Testis (tissue), 3 donors: ENCODE results near the gene TMCC3. TPM values are rescaled to one million over a fixed set of nuclear protein-coding genes. Genes with fewer than 3 reads are reported as not detected.

Source experiments
- DNase-seq: peaks from one replicate; pipeline ENCODE4 v3.0.0-alpha.2; 2019
- H3K27ac ChIP-seq, 2 donors: fragments of 200-600 bp; sonication (generic); one replicate each; pipeline ENCODE4 v1.5.1; 2019
- H3K27me3 ChIP-seq: fragments of 200-600 bp; sonication (generic); one replicate; pipeline ENCODE4 v1.5.1; 2019
- H3K36me3 ChIP-seq: fragments of 200-600 bp; sonication (generic); one replicate; pipeline ENCODE4 v1.5.1; 2017; ENCODE audit warnings: low read depth; ENCODE audit errors: missing control alignments
- H3K4me1 ChIP-seq: fragments of 200-600 bp; sonication (generic); one replicate; pipeline ENCODE4 v1.5.1; 2019
- H3K4me3 ChIP-seq, 2 donors: fragments of 200-600 bp; sonication (generic); one replicate each; pipeline ENCODE4 v1.5.1; 2017 to 2019
- H3K9me3 ChIP-seq: fragments of 200-600 bp; sonication (generic); one replicate; pipeline ENCODE4 v1.5.1; 2017
- POLR2A ChIP-seq: fragments of 450-650 bp; IDR thresholded peaks from one replicate; pipeline ENCODE4 v1.6.1; 2017; ENCODE audit warnings: antibody characterized with exemption, mild to moderate bottlenecking, moderate library complexity
- WGBS, 2 donors: methylation state at CpG; one replicate each; pipeline ENCODE4 v1.1.5; 2018; 5-methylcytosine and 5-hydroxymethylcytosine counted together
- intact Hi-C: fragments of 100-400 bp; cut with DNase I; formaldehyde crosslinking; loops from one replicate; pipeline ENCODE4 v1.15.1; 2023; ENCODE audit warnings: low total_unique reads
- polyA plus RNA-seq: library from polyadenylated mRNA; stranded (reverse); fragments of 350-450 nt; fragmentation: Illumina TruSeq; extraction: RNeasy Lipid Tissue Mini Kit (QIAGEN cat#74804); gene quantifications from one replicate; pipeline ENCODE4 v1.2.3, GENCODE V29; 2014; ENCODE audit warnings: low read depth, low replicate concordance; ENCODE audit not compliant: insufficient read depth
- total RNA-seq, 2 donors: library from RNA; depleted of rRNA; stranded (reverse); fragments of >200 nt; gene quantifications; one replicate each; pipeline ENCODE4 v1.2.3, GENCODE V29; 2016
- TF ChIP-seq, protein P1 (sequence below), 3 experiments: fragments of 450-650 bp in 2 of 3; fragments of 200-600 bp in 1 of 3; sonication (generic) in 1 of 3; IDR thresholded peaks; one replicate each; pipeline ENCODE4 v1.5.1; 2016 to 2019; ENCODE audit warnings: antibody characterized with exemption in 3 of 3, mild to moderate bottlenecking in 2 of 3, moderate library complexity in 1 of 3

TMCC3 gene
- total and polyA plus RNA-seq, 3 donors from 2014 or later = 3.4 to 6.4 (median 5.1) TPM

GRCh38 chr12:94687891-94688290 lies 37.5 kb upstream of the TMCC3 start:
- DNase-seq = no peak
- no peaks in the 10 kb centered on the region for H3K36me3 ChIP-seq
- WGBS, 2 donors = 61 to 74% methylated on average over 6 of the region's 6 CpGs

GRCh38 chr12:94686834-94687628 lies 36.7 kb upstream of the TMCC3 start:
- Histone ChIP-seq H3K4me1 (peaks cover 8% of the 10 kb centered on the region), H3K9me3 (no peaks in the 10 kb centered on the region), H3K36me3 (no peaks in the 10 kb centered on the region), H3K4me3 (no peak overlapping the region), H3K27me3 (no peaks in the 10 kb centered on the region), H3K27ac (peak overlapping the region in 1 of 2 donors; percentile 18)
- 45 to 56% methylated on average over 6 of the region's 6 CpGs for WGBS, 2 donors
- TF ChIP-seq, protein P1, sequence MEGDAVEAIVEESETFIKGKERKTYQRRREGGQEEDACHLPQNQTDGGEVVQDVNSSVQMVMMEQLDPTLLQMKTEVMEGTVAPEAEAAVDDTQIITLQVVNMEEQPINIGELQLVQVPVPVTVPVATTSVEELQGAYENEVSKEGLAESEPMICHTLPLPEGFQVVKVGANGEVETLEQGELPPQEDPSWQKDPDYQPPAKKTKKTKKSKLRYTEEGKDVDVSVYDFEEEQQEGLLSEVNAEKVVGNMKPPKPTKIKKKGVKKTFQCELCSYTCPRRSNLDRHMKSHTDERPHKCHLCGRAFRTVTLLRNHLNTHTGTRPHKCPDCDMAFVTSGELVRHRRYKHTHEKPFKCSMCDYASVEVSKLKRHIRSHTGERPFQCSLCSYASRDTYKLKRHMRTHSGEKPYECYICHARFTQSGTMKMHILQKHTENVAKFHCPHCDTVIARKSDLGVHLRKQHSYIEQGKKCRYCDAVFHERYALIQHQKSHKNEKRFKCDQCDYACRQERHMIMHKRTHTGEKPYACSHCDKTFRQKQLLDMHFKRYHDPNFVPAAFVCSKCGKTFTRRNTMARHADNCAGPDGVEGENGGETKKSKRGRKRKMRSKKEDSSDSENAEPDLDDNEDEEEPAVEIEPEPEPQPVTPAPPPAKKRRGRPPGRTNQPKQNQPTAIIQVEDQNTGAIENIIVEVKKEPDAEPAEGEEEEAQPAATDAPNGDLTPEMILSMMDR (IDR thresholded peaks at IDR 0.05) = no peak
- TF ChIP-seq POLR2A = no peak
- intact Hi-C loops = no loop called here
- DNase-seq = no peak

More at GRCh38 chr12:94687891-94688290, 37.5 kb upstream of the TMCC3 start:
- TF ChIP-seq, protein P1 (IDR thresholded peaks at IDR 0.05) = no peak
- TF ChIP-seq POLR2A = no peak
- H3K27ac ChIP-seq = peak overlapping the region in 1 of 2 donors; percentile 18
- no peaks in the 10 kb centered on the region for H3K27me3 ChIP-seq
- H3K4me3 ChIP-seq = no peak overlapping the region
- no peaks in the 10 kb centered on the region for H3K9me3 ChIP-seq
- intact Hi-C loops = no loop called here
- peaks cover 8% of the 10 kb centered on the region for H3K4me1 ChIP-seq

GRCh38 chr12:94684416-94685142 lies 34.2 kb upstream of the TMCC3 start:
- Histone ChIP-seq H3K36me3 (no peaks in the 10 kb centered on the region), H3K9me3 (no peaks in the 10 kb centered on the region), H3K27me3 (no peaks in the 10 kb centered on the region), H3K4me3 (no peak overlapping the region), H3K4me1 (peaks cover 5% of the 10 kb centered on the region), H3K27ac (no peak overlapping the region)
- TF ChIP-seq POLR2A = no peak
- TF ChIP-seq, protein P1 (IDR thresholded peaks at IDR 0.05) = no peak
- intact Hi-C loops = no loop called here
- no peak for DNase-seq
- WGBS, 2 donors = 91 to 93% methylated on average over 7 of the region's 7 CpGs

- TF ChIP-seq POLR2A = no peak
- TF ChIP-seq, protein P1 (IDR thresholded peaks at IDR 0.05) = no peak
- Histone ChIP-seq H3K36me3 (no peaks in the 10 kb centered on the region), H3K27ac (no peak overlapping the region), H3K9me3 (no peaks in the 10 kb centered on the region), H3K4me3 (no peak overlapping the region), H3K4me1 (peaks cover 18% of the 10 kb centered on the region), H3K27me3 (no peaks in the 10 kb centered on the region)
- WGBS, 2 donors = 73 to 92% methylated on average over 4 of the region's 4 CpGs
- no peak for DNase-seq
- intact Hi-C loops = no loop called here
Measured at GRCh38 chr12:94679554-94680195, 29.3 kb upstream of the TMCC3 start.
